Measurements from ENCODE around the gene ITPR1. TPM values are rescaled to one million over a fixed set of nuclear protein-coding genes. Genes with fewer than 3 reads are reported as not detected.

The ITPR1 gene
- total RNA-seq, 4 donors from 2014 or later = 58.8 to 67.2 (median 63.1) TPM

DNA sequence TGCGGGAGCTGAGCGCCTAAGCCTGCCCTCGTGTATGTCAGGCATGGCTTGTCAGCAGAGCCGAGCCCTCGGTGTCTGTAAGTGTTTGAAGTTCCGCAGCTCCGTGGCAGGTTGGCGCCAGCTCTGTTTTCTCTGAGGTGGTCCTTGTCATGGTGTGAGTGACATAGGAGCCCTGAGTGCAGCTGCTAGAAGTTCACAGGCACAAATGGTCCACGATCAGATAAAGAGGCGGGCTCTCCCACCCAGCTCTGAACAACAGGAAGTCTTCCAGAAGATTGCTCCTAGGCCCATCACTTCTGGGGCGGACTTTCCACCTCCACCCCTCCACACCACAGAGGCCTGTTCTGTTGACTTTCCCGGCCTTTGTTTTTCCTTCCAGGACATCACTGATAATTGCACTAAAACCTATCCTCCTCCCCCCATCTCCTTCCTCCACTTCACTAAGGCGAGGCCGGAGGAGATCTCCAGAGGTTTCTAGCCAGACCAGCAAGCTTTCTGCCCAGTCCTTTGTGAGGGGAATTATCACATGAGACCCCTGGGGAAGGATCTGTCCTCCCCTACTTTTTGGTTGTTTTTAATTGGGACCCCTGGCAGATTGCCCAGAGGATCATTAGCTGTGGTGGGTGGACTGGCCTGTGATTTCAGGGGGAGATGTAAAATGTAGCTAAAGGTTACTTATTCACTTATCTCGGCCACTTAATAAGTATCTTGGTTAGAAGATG lies 19.9 kb downstream of the ITPR1 start:
- TF ChIP-seq, protein P1, sequence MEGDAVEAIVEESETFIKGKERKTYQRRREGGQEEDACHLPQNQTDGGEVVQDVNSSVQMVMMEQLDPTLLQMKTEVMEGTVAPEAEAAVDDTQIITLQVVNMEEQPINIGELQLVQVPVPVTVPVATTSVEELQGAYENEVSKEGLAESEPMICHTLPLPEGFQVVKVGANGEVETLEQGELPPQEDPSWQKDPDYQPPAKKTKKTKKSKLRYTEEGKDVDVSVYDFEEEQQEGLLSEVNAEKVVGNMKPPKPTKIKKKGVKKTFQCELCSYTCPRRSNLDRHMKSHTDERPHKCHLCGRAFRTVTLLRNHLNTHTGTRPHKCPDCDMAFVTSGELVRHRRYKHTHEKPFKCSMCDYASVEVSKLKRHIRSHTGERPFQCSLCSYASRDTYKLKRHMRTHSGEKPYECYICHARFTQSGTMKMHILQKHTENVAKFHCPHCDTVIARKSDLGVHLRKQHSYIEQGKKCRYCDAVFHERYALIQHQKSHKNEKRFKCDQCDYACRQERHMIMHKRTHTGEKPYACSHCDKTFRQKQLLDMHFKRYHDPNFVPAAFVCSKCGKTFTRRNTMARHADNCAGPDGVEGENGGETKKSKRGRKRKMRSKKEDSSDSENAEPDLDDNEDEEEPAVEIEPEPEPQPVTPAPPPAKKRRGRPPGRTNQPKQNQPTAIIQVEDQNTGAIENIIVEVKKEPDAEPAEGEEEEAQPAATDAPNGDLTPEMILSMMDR (IDR thresholded peaks at IDR 0.05; ENCODE audit: low read depth) = no peak

DNA sequence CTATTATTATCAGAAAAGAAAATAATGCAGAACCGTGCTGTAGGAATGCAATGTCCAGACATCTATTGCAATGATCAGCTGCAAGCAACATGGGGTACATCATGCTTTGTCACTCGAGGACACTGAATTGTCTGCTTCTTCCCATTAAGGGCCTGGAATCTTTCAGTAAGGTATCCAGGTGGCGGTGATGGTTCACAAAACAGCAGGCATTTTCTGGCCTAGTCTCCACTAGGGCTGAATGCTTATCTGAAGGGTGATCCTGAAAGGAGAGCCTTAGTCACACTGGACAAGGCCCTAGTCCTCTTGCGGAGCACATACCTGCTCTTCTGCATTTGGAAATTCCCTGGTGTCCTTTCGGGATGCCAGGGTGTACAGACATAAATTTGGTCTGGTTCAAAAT lies 21.2 kb downstream of the ITPR1 start:
- TF ChIP-seq, protein P1 (IDR thresholded peaks at IDR 0.05; ENCODE audit: low read depth) = no peak

DNA sequence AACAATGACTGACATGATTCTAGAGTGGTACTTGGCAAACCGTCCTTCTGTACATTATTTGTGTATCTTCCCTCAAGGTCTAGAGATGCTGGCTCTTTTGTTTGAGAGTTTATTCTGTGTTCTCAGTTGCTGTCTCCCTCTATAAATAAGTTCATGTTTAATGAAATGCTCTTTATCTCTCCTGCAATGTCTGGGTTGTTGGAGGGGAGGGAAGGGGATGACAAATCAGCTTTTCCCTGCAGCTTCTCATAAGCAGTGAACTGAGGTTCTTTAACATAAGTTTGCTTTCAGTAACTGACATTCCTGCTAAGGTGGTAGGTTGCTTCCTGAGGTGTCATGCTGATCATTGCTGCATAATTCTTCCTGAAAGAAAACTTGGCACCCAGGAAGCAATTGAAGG lies 21.8 kb downstream of the ITPR1 start:
- TF ChIP-seq, protein P1 (IDR thresholded peaks at IDR 0.05; ENCODE audit: low read depth) = no peak

DNA sequence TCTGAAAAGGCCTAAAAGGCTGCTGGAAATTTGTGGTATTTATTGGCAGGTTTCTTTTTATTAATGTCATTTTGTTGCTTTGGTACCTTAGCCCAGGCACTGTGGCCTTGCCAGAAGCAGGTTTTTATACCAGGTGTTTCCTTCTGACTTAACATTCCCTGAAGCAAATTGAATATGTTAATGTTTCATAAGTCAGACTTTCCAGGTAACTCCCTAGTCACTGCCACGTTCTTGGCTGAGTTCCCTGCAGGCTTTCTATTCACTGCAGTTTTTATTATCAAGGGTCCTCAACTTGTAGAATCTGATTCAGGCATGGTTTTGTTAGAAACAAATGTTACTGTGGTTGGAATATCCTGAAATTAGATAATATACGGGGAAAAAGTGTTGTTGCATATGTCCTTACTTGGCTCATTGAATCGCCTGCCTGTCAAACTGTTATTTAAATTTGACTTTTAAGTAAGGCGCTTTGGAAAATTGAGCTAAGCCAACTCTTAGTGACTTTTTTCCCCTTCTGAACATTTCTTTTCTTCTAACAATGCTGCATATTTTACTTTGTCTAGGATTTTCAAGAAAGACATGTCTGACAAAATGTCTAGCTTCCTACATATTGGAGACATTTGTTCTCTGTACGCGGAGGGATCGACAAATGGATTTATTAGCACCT lies 22.9 kb downstream of the ITPR1 start:
- TF ChIP-seq, protein P1 (IDR thresholded peaks at IDR 0.05; ENCODE audit: low read depth) = no peak

DNA sequence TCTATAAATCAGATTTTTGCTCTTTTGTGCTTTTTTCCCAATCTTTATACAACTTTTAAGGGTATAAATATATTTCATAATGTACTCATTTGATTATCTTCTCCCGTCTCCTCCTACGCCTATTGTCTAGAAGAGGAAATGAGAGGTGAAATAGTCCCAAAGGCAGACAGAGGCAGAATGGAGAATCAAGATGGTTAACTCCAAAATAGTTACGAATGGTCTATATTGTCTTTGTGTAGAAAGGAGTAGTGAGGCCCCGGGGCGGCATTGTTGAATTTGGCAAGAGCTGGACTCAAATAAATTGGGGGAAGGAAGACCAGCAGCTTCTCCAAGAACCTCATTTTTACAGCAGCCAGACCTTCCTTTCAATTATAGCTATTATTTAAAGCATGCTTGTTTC lies 23.9 kb downstream of the ITPR1 start:
- TF ChIP-seq, protein P1 (IDR thresholded peaks at IDR 0.05; ENCODE audit: low read depth) = no peak

DNA sequence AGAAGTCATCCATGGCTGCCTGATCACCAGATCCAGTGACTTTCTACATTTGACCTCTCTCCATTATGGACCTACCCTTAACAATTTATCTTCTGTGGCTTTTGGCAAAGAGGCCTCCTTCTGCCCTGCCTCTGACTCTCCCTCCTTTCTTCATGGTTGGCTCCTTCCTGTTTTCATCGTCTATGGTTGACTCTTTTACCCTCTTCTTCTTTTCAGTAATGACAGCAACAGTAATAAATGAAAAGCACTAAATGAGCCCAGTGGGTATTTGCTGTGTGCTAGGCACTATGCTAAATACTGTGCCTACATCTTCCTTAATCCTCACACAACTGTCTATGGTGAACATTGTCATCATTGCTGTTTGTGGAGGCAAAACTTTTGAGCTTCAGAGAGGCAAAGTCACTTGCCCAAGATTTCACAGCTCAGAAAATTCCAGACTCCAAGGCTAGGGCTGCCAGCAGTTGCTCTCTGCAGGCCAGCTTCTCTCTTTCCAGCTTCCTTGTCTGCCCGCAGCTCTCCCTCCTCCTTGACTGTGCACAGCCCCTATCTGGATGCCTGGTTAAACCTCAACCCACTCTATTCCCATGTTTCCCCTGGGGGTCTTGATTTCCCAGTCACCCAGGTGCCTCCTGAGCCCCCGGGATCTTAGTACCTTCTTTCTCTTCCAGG lies 24.6 kb downstream of the ITPR1 start:
- TF ChIP-seq, protein P1 (IDR thresholded peaks at IDR 0.05; ENCODE audit: low read depth) = no peak

Data from subcutaneous adipose tissue (tissue), 4 donors.